IPS-20b (cell line): ENCODE results near the gene VDR.

Experiments used
- H3K27ac ChIP-seq: one replicate; pipeline ENCODE4 v1.5.1; 2013; ENCODE audit warnings: low read length
- H3K27me3 ChIP-seq: 2 replicates; pipeline ENCODE4 v1.6.1; 2013; ENCODE audit warnings: mild to moderate bottlenecking, low read length, inconsistent platforms; ENCODE audit not compliant: insufficient read depth
- H3K36me3 ChIP-seq: 2 replicates; pipeline ENCODE4 v1.6.1; 2013; ENCODE audit warnings: low read depth, mild to moderate bottlenecking, inconsistent platforms, low read length, moderate library complexity; ENCODE audit not compliant: insufficient read depth
- H3K4me1 ChIP-seq: 2 replicates; pipeline ENCODE4 v1.6.1; 2013; ENCODE audit warnings: mild to moderate bottlenecking, control low read depth, inconsistent platforms, low read length, moderate library complexity; ENCODE audit not compliant: insufficient read depth
- H3K4me3 ChIP-seq: 2 replicates; pipeline ENCODE4 v1.5.1; 2013; ENCODE audit warnings: mild to moderate bottlenecking, low read length, inconsistent platforms
- H3K9ac ChIP-seq: 2 replicates; pipeline ENCODE4 v1.6.1; 2013; ENCODE audit warnings: low read depth, mild to moderate bottlenecking, inconsistent platforms, low read length, moderate library complexity
- H3K9me3 ChIP-seq: 2 replicates; pipeline ENCODE4 v1.6.1; 2013; ENCODE audit warnings: mild to moderate bottlenecking, low read depth, low read length, inconsistent platforms; ENCODE audit not compliant: insufficient read depth

Gene VDR

DNA sequence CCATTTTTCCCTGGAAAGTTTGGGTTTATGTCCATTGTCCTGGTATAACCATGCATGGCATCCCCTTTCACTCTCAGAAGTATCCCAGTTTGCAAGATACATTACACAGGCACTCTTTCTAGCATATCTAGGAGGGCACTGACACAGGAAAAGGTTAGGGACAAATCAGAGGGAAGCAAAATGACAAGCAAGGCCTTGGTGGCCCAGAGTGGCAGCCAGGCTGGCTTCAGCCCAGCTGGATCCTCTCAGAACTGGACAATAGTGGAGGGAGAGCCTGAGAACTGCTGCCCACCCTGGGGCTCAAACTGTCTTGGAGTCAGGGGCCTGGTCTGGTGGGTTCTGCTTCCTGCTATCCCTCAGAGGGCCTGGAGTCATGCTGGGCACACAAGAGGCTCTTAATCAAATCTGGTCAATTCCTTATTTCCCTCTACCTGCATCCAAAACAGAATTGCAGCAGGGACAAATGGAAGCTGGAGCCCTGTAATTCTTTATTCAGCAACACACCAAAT, 2.6 kb downstream of the VDR start:
- Histone ChIP-seq H3K4me1 (no peaks in the 10 kb centered on the region; the same call in 1 of the 2 replicates), H3K4me3 (no peak overlapping the region), H3K27ac (no peak overlapping the region), H3K9ac (no peak overlapping the region), H3K27me3 (peaks cover 83% of the 10 kb centered on the region), H3K9me3 (no peaks in the 10 kb centered on the region), H3K36me3 (no peaks in the 10 kb centered on the region)

DNA sequence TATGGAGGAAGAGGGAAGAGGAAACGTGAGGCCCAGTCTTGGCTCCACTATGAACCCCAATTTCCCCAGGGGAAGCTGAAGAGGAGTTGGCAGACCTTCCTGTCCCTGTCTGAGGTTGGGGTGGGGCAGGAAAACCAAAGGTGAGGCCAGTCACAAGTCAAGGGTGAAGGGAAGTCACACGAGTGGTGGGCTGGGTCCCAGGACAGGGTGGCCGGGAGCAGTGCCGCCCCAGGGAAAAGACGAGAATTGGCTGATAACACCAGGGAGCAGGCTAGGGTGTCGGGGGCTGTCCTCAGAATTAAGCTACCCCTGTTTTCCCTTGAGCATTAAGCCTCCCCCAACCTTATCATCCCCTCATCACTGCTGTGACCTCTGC, 3.1 kb downstream of the VDR start:
- H3K9ac ChIP-seq, result no peak overlapping the region
- H3K27ac ChIP-seq, result no peak overlapping the region
- H3K4me3 ChIP-seq, result no peak overlapping the region
- no peaks in the 10 kb centered on the region; the same call in 1 of the 2 replicates for H3K4me1 ChIP-seq
- H3K9me3 ChIP-seq, result no peaks in the 10 kb centered on the region
- no peaks in the 10 kb centered on the region for H3K36me3 ChIP-seq
- peaks cover 78% of the 10 kb centered on the region for H3K27me3 ChIP-seq

GRCh38 chr12:47901063-47901717, 3.6 kb downstream of the VDR start:
- H3K4me3 ChIP-seq, result no peak overlapping the region
- H3K9ac ChIP-seq, result no peak overlapping the region
- H3K4me1 ChIP-seq, result no peaks in the 10 kb centered on the region; the same call in 1 of the 2 replicates
- no peaks in the 10 kb centered on the region for H3K36me3 ChIP-seq
- H3K27me3 ChIP-seq, result peaks cover 74% of the 10 kb centered on the region
- H3K27ac ChIP-seq, result no peak overlapping the region
- H3K9me3 ChIP-seq, result no peaks in the 10 kb centered on the region

GRCh38 chr12:47900131-47901062, 4.4 kb downstream of the VDR start:
- H3K4me1 ChIP-seq, result no peaks in the 10 kb centered on the region; the same call in 1 of the 2 replicates
- no peak overlapping the region for H3K27ac ChIP-seq
- H3K9me3 ChIP-seq, result no peaks in the 10 kb centered on the region
- no peak overlapping the region for H3K9ac ChIP-seq
- H3K27me3 ChIP-seq, result peaks cover 74% of the 10 kb centered on the region
- H3K4me3 ChIP-seq, result no peak overlapping the region
- H3K36me3 ChIP-seq, result no peaks in the 10 kb centered on the region

DNA sequence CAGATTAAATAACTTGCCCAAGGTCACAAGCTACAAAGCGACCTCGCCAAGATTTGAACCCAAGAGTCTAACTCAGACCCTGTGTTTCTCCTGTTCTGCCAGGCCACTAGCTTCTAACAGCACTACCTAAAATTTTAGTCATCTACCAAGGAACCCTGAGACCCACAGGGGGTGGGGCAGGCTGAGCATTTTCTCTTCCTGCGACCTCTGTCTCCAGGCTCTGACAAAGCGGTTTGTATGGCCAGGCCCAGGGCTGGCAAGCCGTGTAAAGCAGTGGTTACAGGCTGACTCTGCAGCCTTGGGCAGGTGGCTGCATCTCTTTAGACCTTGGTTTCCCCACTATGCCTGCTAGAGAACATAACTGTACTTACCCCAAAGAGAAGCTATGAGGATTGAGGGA, 5.3 kb downstream of the VDR start:
- Histone ChIP-seq H3K4me1 (no peaks in the 10 kb centered on the region; the same call in 1 of the 2 replicates), H3K9me3 (no peaks in the 10 kb centered on the region), H3K9ac (no peak overlapping the region), H3K4me3 (no peak overlapping the region), H3K27ac (no peak overlapping the region), H3K27me3 (peaks cover 70% of the 10 kb centered on the region), H3K36me3 (no peaks in the 10 kb centered on the region)

GRCh38 chr12:47896633-47897032, 8.2 kb downstream of the VDR start:
- H3K27ac ChIP-seq, result no peak overlapping the region
- peaks cover 48% of the 10 kb centered on the region; the same call in 1 of the 2 replicates for H3K27me3 ChIP-seq
- no peak overlapping the region for H3K9ac ChIP-seq
- H3K9me3 ChIP-seq, result no peaks in the 10 kb centered on the region
- H3K4me1 ChIP-seq, result no peaks in the 10 kb centered on the region
- H3K36me3 ChIP-seq, result no peaks in the 10 kb centered on the region
- H3K4me3 ChIP-seq, result no peak overlapping the region

DNA sequence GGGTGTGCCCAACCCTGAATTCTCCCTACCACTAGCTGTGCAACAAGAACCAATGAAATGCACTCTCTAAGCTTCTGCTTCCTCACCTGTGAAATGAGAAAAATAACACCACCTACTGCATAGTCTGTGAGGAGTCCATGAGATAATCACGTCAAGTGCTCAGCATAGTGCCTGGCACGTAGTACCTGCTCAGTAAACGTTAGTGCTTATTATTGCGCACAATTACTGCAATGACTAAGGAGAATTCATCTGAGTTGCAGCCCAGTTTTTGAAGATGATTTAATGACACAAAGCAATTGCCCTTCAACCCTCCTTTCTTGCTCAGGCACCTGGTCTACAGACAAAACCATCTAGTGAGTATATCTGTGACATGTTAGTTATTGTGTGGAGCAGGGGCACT, 8.8 kb downstream of the VDR start:
- H3K9ac ChIP-seq, result no peak overlapping the region
- H3K4me1 ChIP-seq, result no peaks in the 10 kb centered on the region
- peaks cover 42% of the 10 kb centered on the region; the same call in 1 of the 2 replicates for H3K27me3 ChIP-seq
- no peak overlapping the region for H3K27ac ChIP-seq
- H3K36me3 ChIP-seq, result no peaks in the 10 kb centered on the region
- no peaks in the 10 kb centered on the region for H3K9me3 ChIP-seq
- no peak overlapping the region for H3K4me3 ChIP-seq

DNA sequence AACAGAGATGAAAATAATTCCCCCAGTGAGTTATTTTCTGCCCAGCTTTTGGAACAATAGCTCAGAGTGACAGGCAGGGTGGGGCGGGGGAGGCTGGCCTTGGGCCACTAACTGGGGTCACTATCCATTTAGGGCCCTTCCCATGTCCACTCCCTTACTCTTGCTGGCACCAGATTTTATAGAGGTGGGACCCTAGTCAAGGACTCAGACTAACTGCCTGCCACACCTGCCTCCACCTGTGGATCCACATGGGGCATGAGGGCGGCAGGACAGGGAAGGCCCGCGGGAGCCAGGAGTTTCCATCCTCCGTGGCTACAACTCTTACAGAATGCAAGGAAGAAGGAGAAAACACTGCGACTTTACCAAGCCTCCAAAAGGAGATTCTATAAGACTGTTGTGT, 10.1 kb downstream of the VDR start:
- no peak overlapping the region for H3K27ac ChIP-seq

DNA sequence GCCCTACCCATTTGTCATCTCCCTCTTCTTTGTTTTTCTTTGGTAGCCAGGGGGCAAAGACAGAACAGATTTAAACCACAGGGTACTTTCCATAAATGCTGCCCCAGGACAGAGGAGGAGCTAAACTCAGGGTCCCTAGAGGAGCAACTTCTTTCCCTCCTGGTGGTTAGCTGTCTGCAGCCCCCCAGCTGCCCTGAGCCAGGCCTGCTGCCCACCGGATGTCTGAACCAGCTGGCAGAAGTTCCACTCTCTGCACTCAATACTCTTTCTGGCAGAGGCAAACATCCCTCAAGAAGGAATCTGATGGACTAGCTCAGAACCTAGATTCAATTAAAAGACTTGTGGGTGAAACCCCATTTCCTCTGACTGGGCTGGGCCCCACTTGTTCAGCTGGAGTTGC, 10.7 kb downstream of the VDR start:
- no peaks in the 10 kb centered on the region for H3K36me3 ChIP-seq
- no peaks in the 10 kb centered on the region for H3K9me3 ChIP-seq
- H3K27ac ChIP-seq, result no peak overlapping the region
- H3K27me3 ChIP-seq, result peaks cover 31% of the 10 kb centered on the region; the same call in 1 of the 2 replicates
- no peaks in the 10 kb centered on the region for H3K4me1 ChIP-seq
- H3K9ac ChIP-seq, result no peak overlapping the region
- no peak overlapping the region for H3K4me3 ChIP-seq

More for the DNA sequence above, 10.1 kb downstream of the VDR start:
- no peak overlapping the region for H3K4me3 ChIP-seq
- H3K9me3 ChIP-seq, result no peaks in the 10 kb centered on the region
- no peaks in the 10 kb centered on the region for H3K4me1 ChIP-seq
- H3K9ac ChIP-seq, result no peak overlapping the region
- no peaks in the 10 kb centered on the region for H3K36me3 ChIP-seq
- peaks cover 31% of the 10 kb centered on the region; the same call in 1 of the 2 replicates for H3K27me3 ChIP-seq

DNA sequence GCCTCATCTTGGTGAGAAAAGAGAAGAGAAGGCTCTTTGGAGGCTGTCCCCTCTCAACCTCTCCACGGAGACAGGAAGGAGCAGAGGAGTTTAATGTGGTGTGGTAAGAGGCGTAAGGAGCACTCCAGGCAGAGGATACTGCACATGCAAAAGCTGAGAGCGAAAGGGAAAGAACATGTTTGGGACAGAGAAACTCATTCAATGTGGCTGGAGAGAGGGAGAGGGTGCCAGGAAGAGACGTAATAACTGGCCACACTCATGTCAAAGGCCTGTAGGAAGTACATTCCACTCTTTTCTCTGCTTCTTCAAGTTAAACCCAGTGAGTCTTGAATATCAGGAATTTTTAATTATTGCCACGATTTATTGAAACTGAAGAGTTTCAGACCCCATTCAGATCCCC, 12.0 kb downstream of the VDR start:
- Histone ChIP-seq H3K27me3 (peaks cover 25% of the 10 kb centered on the region; the same call in 1 of the 2 replicates), H3K9ac (no peak overlapping the region), H3K36me3 (no peaks in the 10 kb centered on the region), H3K4me1 (no peaks in the 10 kb centered on the region), H3K4me3 (no peak overlapping the region), H3K9me3 (no peaks in the 10 kb centered on the region), H3K27ac (no peak overlapping the region)

DNA sequence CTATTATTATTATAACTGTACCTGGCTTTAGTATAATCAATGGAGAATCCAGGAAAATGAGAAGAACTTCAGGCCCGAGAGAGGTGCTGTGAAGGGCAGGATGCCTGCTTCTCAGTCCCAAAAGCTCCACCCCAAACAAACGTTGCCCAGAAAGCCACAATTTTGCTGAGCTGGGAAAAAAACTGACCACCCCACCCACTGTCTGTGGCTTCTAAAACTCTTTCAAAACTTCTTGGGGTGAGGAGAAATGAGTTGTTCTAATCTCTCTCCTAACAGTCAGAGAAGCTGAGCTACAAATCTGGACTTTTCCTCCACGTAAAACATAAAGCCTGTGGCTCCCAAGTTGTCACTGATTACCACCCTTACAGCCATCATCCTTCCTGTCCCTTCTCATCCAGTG, 13.4 kb downstream of the VDR start:
- H3K36me3 ChIP-seq, result no peaks in the 10 kb centered on the region
- H3K27ac ChIP-seq, result no peak overlapping the region
- no peak overlapping the region for H3K4me3 ChIP-seq
- no peaks in the 10 kb centered on the region for H3K4me1 ChIP-seq
- H3K9ac ChIP-seq, result no peak overlapping the region
- no peaks in the 10 kb centered on the region for H3K9me3 ChIP-seq
- H3K27me3 ChIP-seq, result peaks cover 19% of the 10 kb centered on the region; the same call in 1 of the 2 replicates
